Measurements from ENCODE around the gene PRPH. TPM values are rescaled to one million over a fixed set of nuclear protein-coding genes. Genes with fewer than 3 reads are reported as not detected.
"Not testable (repeated sequence)": the region's sequence is repeated elsewhere in the genome, so short reads cannot be mapped to it uniquely, and the experiment has no call there.

Gene PRPH
- 0.11 and 0.26 TPM in 2 replicates for total RNA-seq (2014; rRNA removed)
- 0.04 TPM for polyA plus RNA-seq (2012)

- no peak for DNase-seq (ENCODE audit: low read depth)
Measured at GRCh38 chr12:49295082-49295936, at the start of gene PRPH. Gene PRPH, plus strand, starts transcription at chr12:49295147. Its CDS starts 54 bp downstream, at chr12:49295201.

DNA sequence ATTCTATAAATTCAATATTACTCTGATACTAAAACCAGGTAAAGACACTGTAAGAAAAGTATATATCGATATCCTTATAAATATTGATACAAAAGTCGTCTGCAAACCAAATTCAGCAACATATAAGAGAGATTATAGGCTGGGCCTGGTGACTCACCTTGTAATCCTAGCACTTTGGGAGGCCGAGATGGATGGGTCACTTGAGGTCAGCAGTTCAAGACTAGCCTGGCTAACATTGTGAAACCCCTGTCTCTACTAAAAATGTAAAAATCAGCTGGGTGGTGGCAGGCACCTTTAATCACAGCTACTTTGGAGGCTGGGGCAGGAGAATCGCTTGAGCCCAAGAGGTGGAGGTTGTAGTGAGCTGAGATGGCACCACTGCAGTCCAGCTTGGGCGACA is 43.6 kb upstream of the PRPH start:
- peak; percentile 58 for DNase-seq (ENCODE audit: low read depth)

DNA sequence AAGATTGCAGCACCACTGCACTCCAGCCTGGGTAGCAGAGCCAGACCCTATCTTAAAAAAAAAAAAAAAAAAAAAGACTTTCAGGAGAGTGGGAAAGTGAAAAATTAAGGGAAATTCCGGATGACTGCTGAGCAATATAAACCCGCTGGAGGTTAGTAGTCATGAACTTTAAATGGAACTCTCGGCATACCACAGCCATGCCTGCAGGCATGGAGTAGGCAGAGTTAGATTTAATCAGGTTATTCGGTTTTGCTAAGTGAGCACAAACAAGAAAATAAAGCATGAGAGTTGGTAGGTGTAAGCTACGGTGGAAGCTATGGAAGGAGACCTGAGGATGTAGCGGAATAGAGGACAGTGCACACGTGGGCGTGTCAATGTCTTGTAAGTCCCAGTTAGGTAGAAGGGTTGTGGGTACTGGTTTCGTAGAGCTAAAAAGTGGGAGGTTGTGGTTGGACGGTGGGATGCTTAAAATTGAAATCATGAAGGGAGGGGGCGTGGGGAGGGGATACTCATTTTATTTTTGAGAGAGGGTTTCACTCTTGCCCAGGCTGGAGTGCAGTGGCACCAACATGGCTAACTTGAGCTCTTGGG is 41.8 kb upstream of the PRPH start:
- no peak for DNase-seq (ENCODE audit: low read depth)

- not testable (repeated sequence) for DNase-seq (ENCODE audit: low read depth)
Measured at GRCh38 chr12:49255456-49255855, 39.5 kb upstream of the PRPH start.

- DNase-seq (ENCODE audit: low read depth): no peak
Measured at GRCh38 chr12:49255857-49256637, 38.9 kb upstream of the PRPH start.

- DNase-seq (ENCODE audit: low read depth): not testable (repeated sequence)
Measured at GRCh38 chr12:49257508-49258184, 37.3 kb upstream of the PRPH start.

DNA sequence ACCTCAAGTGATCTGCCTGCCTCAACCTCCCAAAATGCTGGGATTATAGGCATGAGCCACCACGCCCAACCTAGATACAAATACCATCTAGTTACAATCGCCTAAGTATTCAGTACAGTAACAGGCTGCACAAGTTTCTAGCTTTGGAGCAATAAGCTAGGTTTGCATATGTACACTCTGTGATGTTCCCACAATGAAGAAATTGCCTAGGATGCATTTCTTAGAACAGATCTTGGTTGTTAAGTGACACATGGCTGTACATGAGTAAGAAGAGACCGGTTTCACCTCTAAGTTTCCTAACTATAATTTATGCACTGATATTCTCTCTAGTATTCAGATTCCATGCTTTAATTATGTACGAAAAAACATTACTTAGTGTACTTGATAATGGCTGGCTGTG is 35.5 kb upstream of the PRPH start:
- no peak for DNase-seq (ENCODE audit: low read depth)

GRCh38 chr12:49260166-49260565 is 34.8 kb upstream of the PRPH start:
- DNase-seq (ENCODE audit: low read depth): peak; percentile 70

DNA sequence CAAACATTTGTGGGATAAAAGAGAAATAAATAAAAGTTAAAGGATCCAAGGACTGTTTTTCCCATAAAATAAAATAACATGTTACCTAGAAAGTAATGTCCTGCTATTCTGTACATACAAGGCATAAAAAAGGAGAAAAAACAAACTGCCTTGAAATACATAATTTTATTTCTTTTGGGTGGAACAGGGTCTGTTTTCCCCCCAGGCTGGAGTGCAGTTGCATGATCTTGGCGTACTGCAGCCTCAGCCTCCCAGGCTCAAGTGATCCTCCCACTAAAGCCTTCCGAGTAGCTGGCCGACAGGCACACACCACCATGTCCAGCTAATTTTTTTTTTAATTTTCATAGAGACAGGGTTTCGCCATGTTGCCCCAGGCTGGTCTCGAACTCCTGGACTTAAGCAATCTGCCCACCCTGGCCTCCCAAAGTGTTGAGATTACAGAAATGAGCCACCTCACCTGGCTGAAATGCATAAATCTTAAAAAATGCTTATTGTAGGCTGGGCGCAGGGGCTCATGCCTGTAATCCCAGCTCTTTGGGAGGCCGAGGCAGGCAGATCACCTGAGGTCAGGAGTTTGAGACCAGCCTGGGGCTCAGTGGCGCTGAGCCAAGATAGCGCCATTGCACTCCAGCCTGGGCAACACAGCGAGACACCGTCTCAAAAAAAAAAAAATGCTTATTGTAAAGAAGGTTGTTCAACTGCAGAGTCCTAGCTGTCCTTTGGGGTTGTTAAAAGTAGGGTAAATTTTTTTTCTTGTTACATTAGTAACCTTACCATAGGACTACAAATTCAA is 34.2 kb upstream of the PRPH start:
- no peak for DNase-seq (ENCODE audit: low read depth)

DNA sequence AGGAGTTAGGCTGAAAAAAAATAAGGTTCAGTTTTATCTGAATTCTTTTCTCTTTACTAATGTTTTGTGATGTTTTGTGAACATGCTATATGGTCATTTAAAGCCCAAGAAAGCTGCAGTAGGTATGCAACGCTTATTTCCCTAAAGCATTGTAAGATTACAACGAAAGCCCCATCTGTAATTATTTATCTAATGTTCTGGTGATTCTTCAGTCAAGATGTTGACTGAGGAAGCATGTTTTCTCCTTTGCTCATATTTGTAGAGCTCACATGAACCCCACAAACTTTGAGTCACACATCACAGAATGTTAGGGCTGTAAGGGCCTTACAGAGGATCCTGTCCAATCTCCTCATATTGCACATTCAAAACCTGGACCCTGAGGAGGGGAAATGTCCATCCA is 33.2 kb upstream of the PRPH start:
- DNase-seq (ENCODE audit: low read depth): no peak

GRCh38 chr12:49263400-49263763 is 31.6 kb upstream of the PRPH start:
- DNase-seq (ENCODE audit: low read depth): no peak

DNA sequence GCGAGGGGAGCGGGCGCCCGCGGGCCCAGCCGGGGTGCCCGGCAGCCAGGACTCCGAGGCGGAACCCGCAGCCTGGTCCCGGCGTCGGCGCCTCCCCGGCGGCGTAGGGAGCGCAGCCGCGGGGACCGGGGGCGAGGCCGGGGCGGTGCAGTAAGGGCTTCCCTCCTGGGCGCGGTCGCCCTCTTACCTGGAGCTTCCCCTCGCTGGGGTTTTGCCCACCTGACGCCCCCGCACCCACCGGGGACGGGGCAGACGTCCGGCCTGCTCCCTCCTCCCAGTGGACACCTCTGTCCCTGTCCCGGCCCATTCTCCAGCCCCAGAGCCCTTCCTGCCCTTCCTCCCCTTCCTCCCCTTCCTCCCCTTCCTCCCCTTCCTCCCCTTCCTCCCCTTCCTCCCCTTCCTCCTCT is 30.5 kb upstream of the PRPH start:
- no peak for DNase-seq (ENCODE audit: low read depth)

DNA sequence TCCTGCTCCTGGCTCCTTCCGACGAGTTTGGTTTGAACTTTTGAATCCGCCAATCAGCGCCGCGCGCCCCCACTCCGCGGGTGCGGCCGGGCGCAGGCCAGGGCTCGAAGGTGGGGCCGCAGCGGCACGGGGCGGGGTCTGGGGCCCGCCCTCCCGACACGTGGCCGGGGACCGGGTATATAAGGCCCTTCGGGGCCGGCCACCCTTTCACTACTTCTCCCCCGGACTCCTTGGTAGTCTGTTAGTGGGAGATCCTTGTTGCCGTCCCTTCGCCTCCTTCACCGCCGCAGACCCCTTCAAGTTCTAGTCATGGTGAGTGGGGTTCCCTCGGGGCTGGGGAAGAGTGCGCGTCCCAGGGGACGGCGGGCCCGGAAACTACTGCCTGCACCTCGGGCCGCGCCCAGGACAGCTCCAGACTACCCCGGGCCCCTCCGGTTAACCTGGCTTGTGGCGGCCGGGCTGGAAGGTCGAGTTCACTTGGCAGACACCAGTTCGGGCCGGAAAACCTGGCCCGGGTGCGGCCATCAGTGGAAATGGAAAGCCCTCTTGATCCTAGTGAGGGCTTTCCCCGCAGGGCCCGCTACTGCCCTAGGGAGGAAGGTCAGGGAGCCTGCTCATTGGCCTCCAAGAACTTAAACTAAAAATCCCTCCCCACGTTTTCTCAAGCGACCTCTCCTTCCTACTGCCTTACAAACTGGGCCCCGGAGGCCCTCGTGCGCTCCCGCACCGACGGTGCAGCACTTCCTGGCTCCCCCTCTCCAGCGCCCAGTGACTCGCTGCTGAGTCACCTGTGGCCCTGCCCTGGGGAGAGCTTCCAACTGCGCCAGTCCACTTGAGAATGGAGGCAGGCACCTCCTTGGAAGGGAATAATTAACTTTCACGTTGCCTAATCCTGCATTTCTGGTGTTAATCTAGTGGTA is 29.8 kb upstream of the PRPH start, which contains the start of gene TUBA1C:
TUBA1C (plus strand) TSS at position 210 of the 920 bp plus-strand sequence; CDS start at position 310, 100 bp downstream.
- peak; percentile 94 for DNase-seq (ENCODE audit: low read depth)

- DNase-seq (ENCODE audit: low read depth): not testable (repeated sequence)
Measured at GRCh38 chr12:49269191-49269590, 25.8 kb upstream of the PRPH start.

DNA sequence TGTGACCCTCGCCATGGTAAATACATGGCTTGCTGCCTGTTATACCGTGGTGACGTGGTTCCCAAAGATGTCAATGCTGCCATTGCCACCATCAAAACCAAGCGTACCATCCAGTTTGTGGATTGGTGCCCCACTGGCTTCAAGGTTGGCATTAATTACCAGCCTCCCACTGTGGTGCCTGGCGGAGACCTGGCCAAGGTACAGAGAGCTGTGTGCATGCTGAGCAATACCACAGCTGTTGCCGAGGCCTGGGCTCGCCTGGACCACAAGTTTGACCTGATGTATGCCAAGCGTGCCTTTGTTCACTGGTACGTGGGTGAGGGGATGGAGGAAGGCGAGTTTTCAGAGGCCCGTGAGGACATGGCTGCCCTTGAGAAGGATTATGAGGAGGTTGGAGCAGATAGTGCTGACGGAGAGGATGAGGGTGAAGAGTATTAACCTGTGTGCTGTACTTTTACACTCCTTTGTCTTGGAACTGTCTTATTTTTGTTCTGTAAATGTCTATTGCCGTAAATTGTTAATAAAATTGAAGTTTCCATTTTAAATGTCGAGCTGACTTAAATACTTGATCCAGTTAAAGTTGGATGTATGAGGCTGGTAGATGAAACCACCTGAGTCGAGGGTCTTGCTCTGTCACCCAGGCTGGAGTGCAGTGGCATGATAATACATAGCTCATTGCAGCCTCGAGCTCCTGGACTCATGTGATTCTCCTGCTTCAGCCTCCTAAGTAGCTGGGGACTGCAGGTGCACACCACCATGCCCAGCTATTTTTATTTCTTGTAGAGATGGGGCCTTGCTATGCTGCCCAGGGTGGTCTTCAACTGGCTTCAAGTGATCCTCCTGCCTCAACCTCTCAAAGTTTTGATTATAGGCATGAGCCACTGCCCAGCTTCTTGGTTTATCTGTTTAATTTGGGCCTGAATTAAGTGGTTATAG is 21.9 kb upstream of the PRPH start:
- no peak for DNase-seq (ENCODE audit: low read depth)

- no peak for DNase-seq (ENCODE audit: low read depth)
Measured at GRCh38 chr12:49273726-49274395, 21.1 kb upstream of the PRPH start.

- DNase-seq (ENCODE audit: low read depth): no peak
Measured at GRCh38 chr12:49274396-49275069, 20.4 kb upstream of the PRPH start.

Data from LHCN-M2 (cell line).